Natural killer cell treated with Interleukin-12 subunit alpha and Interleukin-12 subunit beta and Interleukin-15 and Interleukin-18, amount 100 ng/mL, for 72 hours (primary cell): Measurements from ENCODE around the gene FAM240A. TPM values are rescaled to one million over a fixed set of nuclear protein-coding genes. Genes with fewer than 3 reads are reported as not detected.
"Not testable (repeated sequence)": the region's sequence is repeated elsewhere in the genome, so short reads cannot be mapped to it uniquely, and the experiment has no call there.

Source experiments
- ATAC-seq, 2 donors: fragments of 150-1000 bp; cut with Tn5 transposase in 1 of 2; sonication (Bioruptor Pico), chemical (Tn5 transposase) in 1 of 2; 2 replicates each; pipeline ENCODE4 v1.10.0; 2021
- DNase-seq: peaks from one replicate; pipeline ENCODE4 v3.0.0; 2022; ENCODE audit warnings: low spot score
- H3K27ac Mint-ChIP-seq, 2 donors: 1 replicate in 1 of 2; 2 replicates in 1 of 2; pipeline ENCODE4 v1.8.0; 2022; ENCODE audit warnings: mixed read lengths in 2 of 2, mild to moderate bottlenecking in 1 of 2, moderate library complexity in 1 of 2
- H3K27me3 Mint-ChIP-seq, 2 donors: 1 replicate in 1 of 2; 2 replicates in 1 of 2; pipeline ENCODE4 v1.8.0; 2022; ENCODE audit warnings: mixed read lengths in 2 of 2
- H3K36me3 Mint-ChIP-seq: one replicate; pipeline ENCODE4 v1.8.0; 2022; ENCODE audit warnings: mixed read lengths
- H3K4me1 Mint-ChIP-seq, 2 donors: 1 replicate in 1 of 2; 2 replicates in 1 of 2; pipeline ENCODE4 v1.8.0; 2022; ENCODE audit warnings: low read depth in 2 of 2, mixed read lengths in 2 of 2, mild to moderate bottlenecking in 1 of 2
- H3K4me3 Mint-ChIP-seq: one replicate; pipeline ENCODE4 v1.8.0; 2022; ENCODE audit warnings: mixed read lengths
- H3K9me3 Mint-ChIP-seq: 2 replicates; pipeline ENCODE4 v1.8.0; 2022; ENCODE audit warnings: mixed read lengths
- total RNA-seq, 2 donors: library from RNA; stranded (reverse); gene quantifications; one replicate each; pipeline ENCODE4 v1.2.3, GENCODE V29; 2022

Gene FAM240A
- not detected for total RNA-seq

GRCh38 chr3:46612324-46612723 is at the start of gene FAM240A:
TSS of gene FAM240A (plus strand) at chr3:46612525. CDS start at chr3:46612684, 159 bp downstream.
- DNase-seq (no peak), ATAC-seq (no peak)
- H3K27me3 Mint-ChIP-seq, result peaks cover 15 to 29% of the 10 kb centered on the region in 2 donors
- H3K9me3 Mint-ChIP-seq, result no peaks in the 10 kb centered on the region
- no peaks in the 10 kb centered on the region for H3K36me3 Mint-ChIP-seq
- H3K4me3 Mint-ChIP-seq, result no peak within 1 kb of the TSS
- H3K4me1 Mint-ChIP-seq, result no peaks in the 10 kb centered on the region
- no peak within 1 kb of the TSS for H3K27ac Mint-ChIP-seq

GRCh38 chr3:46564190-46565021 is 47.9 kb upstream of the FAM240A start:
- ATAC-seq, result no peak
- Mint-ChIP-seq H3K4me1 (peaks cover 3 to 10% of the 10 kb centered on the region in 2 donors), H3K9me3 (no peaks in the 10 kb centered on the region), H3K36me3 (no peaks in the 10 kb centered on the region), H3K27ac (no peak overlapping the region), H3K27me3 (peaks cover 40 to 44% of the 10 kb centered on the region in 2 donors), H3K4me3 (no peak overlapping the region)
- no peak for DNase-seq

GRCh38 chr3:46565077-46565476 is 47.2 kb upstream of the FAM240A start:
- DNase-seq, result no peak
- Mint-ChIP-seq H3K4me1 (peaks cover 6 to 16% of the 10 kb centered on the region in 2 donors), H3K9me3 (no peaks in the 10 kb centered on the region), H3K4me3 (peak overlapping the region; percentile 36), H3K27ac (no peak overlapping the region), H3K36me3 (no peaks in the 10 kb centered on the region), H3K27me3 (peaks cover 40 to 44% of the 10 kb centered on the region in 2 donors)
- no peak for ATAC-seq

DNA sequence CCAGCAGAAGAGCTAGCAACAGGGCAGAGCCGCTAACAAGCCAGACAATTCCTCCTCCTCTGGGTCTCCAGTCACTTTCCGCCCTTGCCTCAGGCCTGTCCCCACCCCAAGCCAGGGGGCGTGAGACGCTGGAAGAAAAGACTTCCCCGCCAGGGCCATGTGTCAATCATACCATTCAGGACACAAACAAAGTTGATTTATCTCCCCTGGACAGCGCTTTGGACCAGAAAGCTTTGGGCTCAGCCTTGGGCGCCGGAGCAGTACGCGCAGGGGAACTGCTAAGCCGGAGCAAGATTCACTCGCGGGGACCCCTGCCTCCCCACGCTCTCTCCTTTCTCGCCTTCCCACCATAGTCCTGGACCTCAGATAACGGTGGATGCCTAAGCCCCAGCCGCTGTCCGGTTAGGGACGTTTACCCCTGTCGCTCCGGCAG is 46.7 kb upstream of the FAM240A start:
- peaks cover 6 to 16% of the 10 kb centered on the region in 2 donors for H3K4me1 Mint-ChIP-seq
- no peaks in the 10 kb centered on the region for H3K36me3 Mint-ChIP-seq
- H3K27ac Mint-ChIP-seq, result no peak overlapping the region
- ATAC-seq, result peak; percentile 9 to 12
- DNase-seq, result no peak
- H3K27me3 Mint-ChIP-seq, result peaks cover 39% of the 10 kb centered on the region in 2 donors
- peak overlapping the region; percentile 36 for H3K4me3 Mint-ChIP-seq
- H3K9me3 Mint-ChIP-seq, result no peaks in the 10 kb centered on the region

DNA sequence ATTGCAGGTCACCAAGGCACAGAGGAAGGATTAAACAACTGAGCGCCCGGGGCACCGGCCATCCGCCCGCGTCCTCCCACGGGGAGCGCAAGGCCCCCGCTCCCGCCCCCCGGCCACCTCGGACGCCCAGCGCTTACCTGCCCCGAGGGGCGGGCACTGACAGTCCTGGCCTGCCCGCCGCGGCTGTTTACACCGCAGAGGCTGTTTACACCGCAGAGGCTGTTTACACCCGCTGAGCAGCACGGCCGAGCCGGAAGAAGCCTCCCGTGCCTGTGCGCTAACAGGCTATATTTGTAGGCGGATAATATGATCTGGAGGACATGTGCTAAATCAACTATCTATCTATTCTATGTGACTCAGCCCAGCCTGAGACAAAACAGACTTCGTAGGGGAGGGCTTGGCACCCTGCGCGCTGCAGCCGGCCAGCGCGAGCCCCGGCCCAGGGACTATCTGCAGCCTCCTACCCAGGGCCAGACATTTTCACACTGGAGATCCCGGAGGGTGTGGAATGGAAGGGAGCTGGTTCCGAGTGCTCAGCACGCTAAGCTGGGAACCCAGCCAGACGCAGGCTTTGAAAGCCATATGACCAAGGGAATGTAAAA is 46.2 kb upstream of the FAM240A start, which contains the start of gene LRRC2:
TSS of gene LRRC2 (minus strand) at position 263 of the 602 bp plus-strand sequence. CDS start 14,711 bp downstream, outside the sequence.
- peak; percentile 62 to 75 for ATAC-seq
- H3K27ac Mint-ChIP-seq, result no peak within 1 kb of the TSS
- H3K4me1 Mint-ChIP-seq, result peaks cover 6 to 16% of the 10 kb centered on the region in 2 donors
- H3K9me3 Mint-ChIP-seq, result no peaks in the 10 kb centered on the region
- no peaks in the 10 kb centered on the region for H3K36me3 Mint-ChIP-seq
- no peak for DNase-seq
- peaks cover 38% of the 10 kb centered on the region in 2 donors for H3K27me3 Mint-ChIP-seq
- peak within 1 kb of the TSS; percentile 37 for H3K4me3 Mint-ChIP-seq

DNA sequence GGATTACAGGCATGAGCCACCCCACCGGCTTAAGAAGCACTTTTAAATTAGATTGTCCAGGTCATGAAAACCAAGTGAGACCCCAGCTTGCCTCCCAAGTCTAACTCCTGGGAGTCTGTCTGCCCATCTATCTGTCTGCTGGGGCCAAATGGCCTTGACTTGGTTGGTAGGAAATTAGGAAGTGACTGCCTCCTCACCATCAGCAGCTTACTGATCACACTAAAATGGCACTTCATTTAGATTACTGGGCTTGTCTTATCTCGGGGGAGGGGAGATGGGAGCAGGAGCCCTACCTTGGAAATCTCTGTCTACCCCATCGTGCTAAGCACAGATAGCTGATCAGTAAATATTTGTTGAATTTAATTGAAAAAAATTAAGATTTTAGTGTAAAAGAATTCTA is 40.6 kb upstream of the FAM240A start:
- ATAC-seq (no peak), DNase-seq (no peak)
- Mint-ChIP-seq H3K36me3 (no peaks in the 10 kb centered on the region), H3K27ac (no peak overlapping the region), H3K4me3 (no peak overlapping the region), H3K9me3 (no peaks in the 10 kb centered on the region), H3K4me1 (peaks cover 3 to 8% of the 10 kb centered on the region in 2 donors), H3K27me3 (peaks cover 22% of the 10 kb centered on the region in 2 donors)

DNA sequence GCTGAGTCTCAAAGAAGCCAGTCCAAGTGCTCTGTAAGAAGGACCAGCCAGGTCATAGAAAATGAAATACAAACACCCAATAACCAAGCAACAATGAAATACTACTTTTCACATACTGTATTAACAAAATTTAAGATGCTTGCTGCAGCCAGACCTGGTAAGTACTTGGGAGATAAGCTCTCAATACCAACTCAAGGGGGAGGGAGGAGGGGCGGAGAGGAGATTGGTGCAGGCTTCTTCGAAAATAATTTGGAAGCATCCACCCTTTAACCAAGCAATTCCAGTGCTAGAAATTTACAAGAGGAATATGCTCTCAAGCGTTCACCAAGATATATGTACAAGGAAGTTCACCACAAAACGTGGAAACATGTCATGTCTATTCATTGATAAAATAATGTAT is 38.6 kb upstream of the FAM240A start:
- H3K36me3 Mint-ChIP-seq, result no peaks in the 10 kb centered on the region

GRCh38 chr3:46574243-46574646 is 38.1 kb upstream of the FAM240A start:
- H3K4me3 Mint-ChIP-seq, result no peak overlapping the region
- peaks cover 14 to 15% of the 10 kb centered on the region in 2 donors for H3K27me3 Mint-ChIP-seq
- H3K36me3 Mint-ChIP-seq, result no peaks in the 10 kb centered on the region
- no peak overlapping the region for H3K27ac Mint-ChIP-seq
- ATAC-seq (no peak), DNase-seq (no peak)
- H3K9me3 Mint-ChIP-seq, result no peaks in the 10 kb centered on the region
- H3K4me1 Mint-ChIP-seq, result peaks cover 3 to 8% of the 10 kb centered on the region in 2 donors

More for the DNA sequence above, 38.6 kb upstream of the FAM240A start:
- Mint-ChIP-seq H3K27ac (no peak overlapping the region), H3K4me3 (no peak overlapping the region), H3K27me3 (peaks cover 15 to 16% of the 10 kb centered on the region in 2 donors), H3K4me1 (peaks cover 3 to 8% of the 10 kb centered on the region in 2 donors), H3K9me3 (no peaks in the 10 kb centered on the region)
- no peak for ATAC-seq
- DNase-seq, result no peak

DNA sequence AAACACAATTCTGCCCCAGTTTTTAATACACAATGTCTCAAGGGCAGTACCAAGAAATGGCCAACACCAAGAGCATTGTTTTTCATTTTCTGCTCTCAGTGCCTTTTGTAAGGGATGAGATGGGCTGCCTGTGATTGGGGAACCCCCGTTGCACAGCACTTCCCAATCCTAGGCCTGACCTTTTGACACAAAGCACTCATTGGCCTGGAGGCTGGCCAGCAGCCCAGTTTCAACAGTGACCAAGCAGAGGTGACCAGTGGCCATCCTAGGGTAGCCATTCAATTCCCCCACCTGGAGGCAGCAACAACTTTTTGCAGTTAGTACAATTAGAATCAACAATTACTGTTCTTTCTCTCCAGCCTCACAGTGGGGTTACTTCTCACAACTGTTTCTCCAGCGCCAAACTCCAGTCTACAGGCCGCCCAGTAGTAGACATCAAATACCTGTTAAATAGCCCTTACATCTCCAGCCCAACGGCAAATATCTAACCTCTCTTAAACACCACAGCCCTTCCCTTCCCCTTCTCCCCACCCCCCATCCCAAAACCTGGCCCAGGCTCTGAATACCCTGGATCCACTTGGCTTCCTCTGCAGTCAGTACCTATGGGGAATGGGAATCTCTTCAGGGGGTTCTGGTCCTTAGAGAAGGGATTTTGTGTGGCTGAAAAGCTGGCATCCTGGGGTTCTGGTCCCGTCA is 37.3 kb upstream of the FAM240A start:
- H3K36me3 Mint-ChIP-seq, result no peaks in the 10 kb centered on the region
- H3K27ac Mint-ChIP-seq, result no peak overlapping the region

DNA sequence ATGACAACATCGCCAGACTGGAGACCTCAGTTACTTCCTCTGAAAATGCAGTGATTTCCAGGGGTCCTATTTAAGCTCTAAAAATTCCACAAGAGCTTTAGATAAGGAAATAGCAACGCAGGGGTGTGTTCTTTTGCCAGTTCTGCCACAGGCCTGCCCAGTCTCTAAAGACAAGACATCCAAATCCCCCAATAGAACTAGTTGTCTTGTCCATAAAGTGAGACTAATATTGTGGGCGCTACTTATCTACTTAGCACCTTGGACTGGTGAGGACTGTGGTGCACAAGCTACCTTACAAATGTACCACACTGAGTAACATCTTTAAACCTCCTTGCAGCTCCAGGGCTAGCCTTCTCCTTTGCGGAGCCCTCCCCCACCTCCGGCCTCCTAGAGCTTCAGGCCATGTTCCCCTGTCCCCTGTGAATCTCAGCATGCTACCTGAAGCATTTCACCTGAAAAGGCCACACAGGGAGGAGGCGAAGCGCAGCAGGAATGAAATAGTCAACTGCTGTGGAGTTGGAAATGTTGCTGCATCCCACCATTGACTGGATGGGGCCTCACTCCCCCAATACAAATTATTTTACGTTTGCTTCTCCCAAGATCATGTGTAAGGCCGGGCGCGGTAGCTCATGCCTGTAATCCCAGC is 36.6 kb upstream of the FAM240A start:
- no peak for DNase-seq
- ATAC-seq, result no peak

More for the DNA sequence above, 37.3 kb upstream of the FAM240A start:
- H3K9me3 Mint-ChIP-seq, result no peaks in the 10 kb centered on the region
- peaks cover 8 to 14% of the 10 kb centered on the region in 2 donors for H3K27me3 Mint-ChIP-seq
- no peak for ATAC-seq
- H3K4me3 Mint-ChIP-seq, result no peak overlapping the region
- DNase-seq, result no peak
- H3K4me1 Mint-ChIP-seq, result no peaks in the 10 kb centered on the region

GRCh38 chr3:46576386-46576785 is 35.9 kb upstream of the FAM240A start:
- ATAC-seq (no peak), DNase-seq (no peak)
- Mint-ChIP-seq H3K27me3 (peaks cover 8 to 11% of the 10 kb centered on the region in 2 donors), H3K9me3 (no peaks in the 10 kb centered on the region), H3K4me3 (no peak overlapping the region), H3K36me3 (no peaks in the 10 kb centered on the region), H3K4me1 (no peaks in the 10 kb centered on the region), H3K27ac (no peak overlapping the region)

More for the DNA sequence above, 36.6 kb upstream of the FAM240A start:
- H3K27ac Mint-ChIP-seq, result no peak overlapping the region
- no peak overlapping the region for H3K4me3 Mint-ChIP-seq
- H3K9me3 Mint-ChIP-seq, result no peaks in the 10 kb centered on the region
- no peaks in the 10 kb centered on the region for H3K36me3 Mint-ChIP-seq
- H3K4me1 Mint-ChIP-seq, result no peaks in the 10 kb centered on the region
- peaks cover 8 to 11% of the 10 kb centered on the region in 2 donors for H3K27me3 Mint-ChIP-seq

GRCh38 chr3:46576879-46577278 is 35.4 kb upstream of the FAM240A start:
- peaks cover 8 to 11% of the 10 kb centered on the region in 2 donors for H3K27me3 Mint-ChIP-seq
- no peaks in the 10 kb centered on the region for H3K9me3 Mint-ChIP-seq
- H3K4me1 Mint-ChIP-seq, result no peaks in the 10 kb centered on the region
- no peaks in the 10 kb centered on the region for H3K36me3 Mint-ChIP-seq
- ATAC-seq, result no peak
- no peak for DNase-seq
- no peak overlapping the region for H3K4me3 Mint-ChIP-seq
- no peak overlapping the region for H3K27ac Mint-ChIP-seq

DNA sequence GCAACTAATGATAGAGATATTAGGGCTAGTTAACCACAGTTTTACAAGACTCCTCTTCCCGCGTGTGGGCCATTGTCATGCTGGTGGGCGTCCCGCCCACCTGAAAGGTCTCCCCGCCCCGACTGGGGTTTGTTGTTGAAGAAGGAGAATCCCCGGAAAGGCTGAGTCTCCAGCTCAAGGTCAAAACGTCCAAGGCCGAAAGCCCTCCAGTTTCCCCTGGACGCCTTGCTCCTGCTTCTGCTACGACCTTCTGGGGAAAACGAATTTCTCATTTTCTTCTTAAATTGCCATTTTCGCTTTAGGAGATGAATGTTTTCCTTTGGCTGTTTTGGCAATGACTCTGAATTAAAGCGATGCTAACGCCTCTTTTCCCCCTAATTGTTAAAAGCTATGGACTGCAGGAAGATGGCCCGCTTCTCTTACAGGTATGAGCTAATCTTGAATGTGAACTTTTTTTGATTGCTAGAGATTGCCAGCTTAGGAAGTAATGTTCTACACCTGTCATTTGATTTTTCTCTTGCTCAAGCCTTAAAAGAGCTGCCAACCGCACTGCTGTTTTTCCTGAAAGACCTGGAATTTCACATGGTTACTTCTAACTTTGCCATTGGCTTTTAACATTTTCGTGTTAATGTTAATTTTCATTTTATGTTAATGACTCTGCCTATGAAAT is 34.6 kb upstream of the FAM240A start:
- ATAC-seq, DNase-seq, H3K36me3 Mint-ChIP-seq, H3K4me3 Mint-ChIP-seq, H3K4me1 Mint-ChIP-seq, H3K27ac Mint-ChIP-seq, H3K9me3 Mint-ChIP-seq: not testable (repeated sequence)
- H3K27me3 Mint-ChIP-seq, result peaks cover 8 to 11% of the 10 kb centered on the region in 2 donors
